Measurements from ENCODE around the gene PKHD1. TPM values are rescaled to one million over a fixed set of nuclear protein-coding genes. Genes with fewer than 3 reads are reported as not detected.

The PKHD1 gene
- total RNA-seq, 4 donors from 2014 or later, result 0.04 to 0.32 (median 0.22) TPM; not detected in 1

GRCh38 chr6:52015953-52016352 lies 71.5 kb downstream of the PKHD1 start:
- no peak overlapping the region for H3K4me3 ChIP-seq (ENCODE audit: low read depth, poor library complexity, severe bottlenecking)
- no peak for DNase-seq (ENCODE audit: low spot score in 2 of 2)
- 68 to 92% methylated on average over 1 of the region's 1 CpG for whole genome bisulfite sequencing, 2 donors
- intact Hi-C loops (cut with DNase I; ENCODE audit: low total_unique reads), result no loop called here
- TF ChIP-seq POLR2A (IDR thresholded peaks at IDR 0.05), result no peak
- TF ChIP-seq CTCF (IDR thresholded peaks at IDR 0.05), result no peak

GRCh38 chr6:52014391-52014790 lies 73.0 kb downstream of the PKHD1 start:
- DNase-seq (ENCODE audit: low spot score in 2 of 2), result no peak
- no peak overlapping the region for H3K4me3 ChIP-seq (ENCODE audit: low read depth, poor library complexity, severe bottlenecking)
- 73 to 91% methylated on average over 1 of the region's 1 CpG for WGBS, 2 donors
- intact Hi-C loops (cut with DNase I; ENCODE audit: low total_unique reads), result no loop called here
- no peak for TF ChIP-seq CTCF (IDR thresholded peaks at IDR 0.05)
- TF ChIP-seq POLR2A (IDR thresholded peaks at IDR 0.05), result no peak

- intact Hi-C loops (cut with DNase I; ENCODE audit: low total_unique reads), result no loop called here
- 48 to 64% methylated on average over 1 of the region's 1 CpG for WGBS, 2 donors
- TF ChIP-seq POLR2A (IDR thresholded peaks at IDR 0.05), result no peak
- no peak for TF ChIP-seq CTCF (IDR thresholded peaks at IDR 0.05)
- H3K4me3 ChIP-seq (ENCODE audit: low read depth, poor library complexity, severe bottlenecking), result no peak overlapping the region
- no peak for DNase-seq (ENCODE audit: low spot score in 2 of 2)
Measured at GRCh38 chr6:52013035-52013434, 74.4 kb downstream of the PKHD1 start.

GRCh38 chr6:52012582-52012981 lies 74.8 kb downstream of the PKHD1 start:
- intact Hi-C loops (cut with DNase I; ENCODE audit: low total_unique reads), result no loop called here
- WGBS, 2 donors, result 91 to 92% methylated on average over 4 of the region's 4 CpGs
- H3K4me3 ChIP-seq (ENCODE audit: low read depth, poor library complexity, severe bottlenecking), result no peak overlapping the region
- DNase-seq (ENCODE audit: low spot score in 2 of 2), result no peak
- TF ChIP-seq CTCF (IDR thresholded peaks at IDR 0.05) (no peak), POLR2A (IDR thresholded peaks at IDR 0.05) (no peak)

GRCh38 chr6:52010806-52011205 lies 76.6 kb downstream of the PKHD1 start:
- TF ChIP-seq POLR2A (IDR thresholded peaks at IDR 0.05), result no peak
- TF ChIP-seq CTCF (IDR thresholded peaks at IDR 0.05), result no peak
- no peak overlapping the region for H3K4me3 ChIP-seq (ENCODE audit: low read depth, poor library complexity, severe bottlenecking)
- no peak for DNase-seq (ENCODE audit: low spot score in 2 of 2)
- 79 to 89% methylated on average over 1 of the region's 1 CpG for WGBS, 2 donors
- intact Hi-C loops (cut with DNase I; ENCODE audit: low total_unique reads), result no loop called here

- intact Hi-C loops (cut with DNase I; ENCODE audit: low total_unique reads), result no loop called here
- DNase-seq (ENCODE audit: low spot score in 2 of 2), result no peak
- no peak for TF ChIP-seq CTCF (IDR thresholded peaks at IDR 0.05)
- no peak overlapping the region for H3K4me3 ChIP-seq (ENCODE audit: low read depth, poor library complexity, severe bottlenecking)
- 85 to 90% methylated on average over 6 of the region's 6 CpGs for WGBS, 2 donors
Measured at GRCh38 chr6:52010145-52010544, 77.3 kb downstream of the PKHD1 start.
